Mesenteric fat pad (tissue), 1 donor: Measurements from ENCODE around the gene TXK. TPM values are rescaled to one million over a fixed set of nuclear protein-coding genes. Genes with fewer than 3 reads are reported as not detected.

Experiments used
- DNase-seq: peaks from one replicate; pipeline ENCODE4 v3.0.0-alpha.2; 2020; ENCODE audit warnings: low spot score
- total RNA-seq: library from RNA; stranded (reverse); fragmentation: NEBNext Ultra II Directional; extraction: Animal tissue kit (Norgen Biotek cat#: 25700); gene quantifications from one replicate; pipeline ENCODE4 v1.2.1, GENCODE V29; 2021
- donor health status: DM: yes; HTN: yes; CAD: no.

The TXK gene
- total RNA-seq, 1 donor from 2014 or later, result 1.6 TPM

DNA sequence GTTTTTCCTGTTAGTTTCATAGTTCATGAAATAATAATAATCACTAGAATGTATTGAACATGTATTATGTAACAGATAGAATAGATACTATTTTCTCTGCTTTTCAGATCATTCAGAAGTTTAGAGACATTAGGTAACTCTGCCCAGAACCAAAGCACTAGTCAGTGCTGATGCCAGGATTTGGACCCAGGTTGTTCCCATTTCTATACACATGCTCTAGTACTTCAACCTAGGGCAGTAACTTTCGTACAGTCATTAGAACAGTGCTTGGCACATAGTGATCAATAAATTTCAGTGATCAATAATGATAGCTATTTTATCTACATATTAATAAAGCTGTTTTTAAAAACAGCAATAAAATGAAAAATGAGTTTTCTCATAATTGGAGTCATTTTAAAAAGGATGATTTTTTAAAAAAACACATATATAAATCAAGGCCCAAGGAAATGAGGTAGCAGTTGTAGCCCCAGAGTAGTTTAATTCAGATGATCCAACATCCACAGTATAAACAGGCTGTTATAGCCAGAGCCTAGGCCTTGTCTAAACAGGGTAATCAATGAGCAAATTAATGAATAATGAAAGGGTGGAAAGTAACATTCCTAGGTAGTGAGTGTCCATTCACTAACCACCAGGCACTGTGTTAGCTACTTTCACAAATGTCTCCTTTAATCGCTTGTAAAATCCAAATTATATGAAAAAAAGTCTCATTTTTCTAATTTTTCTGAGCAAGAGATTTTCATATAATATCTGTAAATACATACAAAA is 25.6 kb downstream of the TXK start:
- no peak for DNase-seq

DNA sequence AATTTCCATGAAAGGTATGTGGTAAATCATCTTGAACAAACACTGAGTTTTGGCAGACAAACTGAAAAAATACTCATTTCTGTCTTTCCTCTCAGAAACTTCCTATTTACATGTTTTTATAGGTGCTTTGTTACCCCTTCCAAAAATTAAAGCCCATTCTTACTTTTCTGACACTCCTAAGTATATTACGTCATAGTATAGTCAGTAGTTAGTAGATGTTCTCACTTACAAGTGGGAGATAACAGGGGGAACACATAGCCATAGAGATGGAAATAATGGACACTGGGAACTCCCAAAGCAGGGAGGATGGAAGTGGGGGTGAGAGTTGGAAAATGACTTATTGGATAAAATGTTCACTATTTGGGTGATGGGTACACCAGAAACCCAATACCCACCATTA is 28.8 kb downstream of the TXK start:
- no peak for DNase-seq

DNA sequence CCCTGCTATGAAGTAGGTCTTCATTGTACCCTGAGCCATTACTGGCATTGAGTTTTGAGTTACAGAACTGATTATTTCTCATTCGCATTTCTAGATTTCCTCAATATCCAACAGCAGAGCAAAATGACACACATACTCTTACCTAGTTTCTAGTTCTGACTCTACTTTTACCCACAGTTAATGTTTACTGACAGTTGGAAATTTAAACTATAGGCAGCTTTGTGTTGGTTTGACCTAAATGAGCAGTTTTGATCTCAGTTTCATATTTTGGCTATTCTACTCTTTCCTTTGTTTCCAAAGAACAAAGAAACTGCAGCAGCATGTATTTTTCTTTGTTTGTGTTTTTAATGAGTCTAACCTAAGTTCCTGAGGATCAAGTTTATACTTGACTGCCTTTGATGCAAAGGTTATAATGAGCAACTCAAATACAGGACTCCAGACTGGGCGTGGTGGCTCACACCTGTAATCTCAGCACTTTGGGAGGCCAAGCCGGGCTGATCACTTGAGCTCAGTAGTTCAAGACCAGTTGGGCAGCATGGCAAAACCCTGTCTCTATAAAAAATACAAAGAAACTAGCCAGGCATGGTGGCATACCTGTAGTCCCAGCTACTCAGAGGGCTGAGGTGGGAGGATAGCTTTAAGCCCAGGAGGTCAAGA is 30.4 kb downstream of the TXK start:
- DNase-seq, result no peak

DNA sequence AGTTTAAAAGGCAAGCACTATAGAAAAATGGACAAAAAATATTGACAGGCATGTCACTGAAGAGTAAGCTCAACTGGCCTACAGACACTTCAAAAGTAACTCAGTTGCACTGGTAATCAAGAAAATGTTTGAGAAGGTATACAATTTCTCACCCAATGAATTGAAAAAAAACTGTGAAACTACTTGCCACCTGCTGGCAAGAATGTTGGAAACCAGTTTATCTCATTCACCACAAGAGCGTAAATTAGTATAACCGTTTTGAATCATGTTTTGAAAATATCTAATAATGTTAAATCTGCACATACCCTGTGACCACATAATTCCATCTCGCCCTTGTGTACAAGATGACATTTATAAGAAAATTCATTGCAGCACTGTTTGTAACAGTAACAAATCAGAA is 31.7 kb downstream of the TXK start:
- no peak for DNase-seq

DNA sequence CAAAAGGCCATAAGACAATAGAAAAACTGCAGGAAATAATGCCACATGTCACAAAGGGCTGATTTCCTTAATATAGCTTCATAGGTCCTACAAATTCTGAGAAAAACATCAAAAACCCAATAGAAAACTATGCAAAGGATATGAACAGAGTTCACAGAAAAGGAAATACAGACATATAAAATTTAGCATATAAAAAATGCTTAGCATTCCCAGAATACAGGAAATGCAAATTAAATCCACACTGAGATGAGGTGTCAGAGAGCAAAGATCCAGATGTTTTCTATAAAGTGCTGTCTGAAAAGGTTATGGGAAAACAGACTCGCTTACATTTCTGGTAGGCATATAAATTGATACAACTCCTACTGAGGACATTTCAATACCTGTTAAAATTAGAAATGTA is 33.8 kb downstream of the TXK start:
- no peak for DNase-seq

DNA sequence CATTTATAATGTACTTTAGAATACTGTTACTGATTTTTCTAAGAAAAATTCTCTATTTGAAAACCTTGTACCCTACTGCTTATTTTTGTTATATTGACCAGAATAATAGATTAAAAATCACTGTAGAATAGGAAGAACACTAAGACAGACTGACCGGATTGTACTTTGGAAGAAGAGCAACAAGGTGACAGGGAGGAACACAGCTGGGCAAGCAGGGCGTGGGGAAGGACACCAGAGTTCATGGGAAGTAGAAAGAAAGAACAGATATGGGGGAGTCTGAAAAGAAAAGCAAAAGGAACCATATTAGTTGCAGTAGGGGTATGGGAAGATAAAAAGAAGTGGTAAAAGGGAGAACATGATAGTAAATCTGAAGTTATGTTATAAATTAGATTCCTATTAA is 38.6 kb downstream of the TXK start:
- DNase-seq, result no peak

DNA sequence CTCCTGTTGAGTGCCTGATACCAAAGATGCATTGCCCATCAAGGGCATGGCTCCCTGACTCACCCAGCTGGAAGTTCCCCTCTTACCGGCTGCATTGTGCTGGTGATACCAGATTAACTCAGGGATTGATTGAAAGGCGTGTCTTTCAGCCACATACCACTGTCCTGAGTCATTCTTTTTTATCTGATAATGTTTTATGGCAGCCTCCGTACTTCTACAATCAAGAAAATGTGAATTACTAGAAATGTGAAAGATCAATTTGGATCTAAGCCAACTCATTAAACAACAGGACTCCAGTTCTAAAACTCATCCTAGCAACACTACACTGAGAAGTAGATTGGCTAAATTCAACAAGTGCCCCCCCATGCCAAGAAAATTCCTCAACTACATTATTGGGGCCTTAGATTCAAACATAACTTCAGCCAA is 40.0 kb downstream of the TXK start:
- DNase-seq, result no peak

DNA sequence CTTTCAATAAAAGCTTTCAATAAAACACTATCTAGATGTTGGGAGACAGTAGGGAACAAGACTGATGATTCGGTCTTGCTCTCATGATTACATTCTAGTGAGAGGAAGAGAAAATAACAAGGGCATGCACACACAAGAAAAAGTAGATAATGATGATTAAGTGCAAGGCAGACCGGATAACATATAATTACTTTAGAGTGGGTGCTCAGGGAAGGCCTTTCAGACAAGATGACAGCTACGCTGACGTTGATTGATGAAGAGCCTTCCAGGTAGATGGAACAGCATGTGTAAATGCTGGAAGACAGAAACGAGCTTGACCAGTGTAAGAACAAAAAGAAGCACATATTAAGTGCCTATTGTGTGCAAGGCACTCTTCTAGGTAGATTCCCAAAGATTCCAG is 43.4 kb downstream of the TXK start:
- DNase-seq, result no peak

DNA sequence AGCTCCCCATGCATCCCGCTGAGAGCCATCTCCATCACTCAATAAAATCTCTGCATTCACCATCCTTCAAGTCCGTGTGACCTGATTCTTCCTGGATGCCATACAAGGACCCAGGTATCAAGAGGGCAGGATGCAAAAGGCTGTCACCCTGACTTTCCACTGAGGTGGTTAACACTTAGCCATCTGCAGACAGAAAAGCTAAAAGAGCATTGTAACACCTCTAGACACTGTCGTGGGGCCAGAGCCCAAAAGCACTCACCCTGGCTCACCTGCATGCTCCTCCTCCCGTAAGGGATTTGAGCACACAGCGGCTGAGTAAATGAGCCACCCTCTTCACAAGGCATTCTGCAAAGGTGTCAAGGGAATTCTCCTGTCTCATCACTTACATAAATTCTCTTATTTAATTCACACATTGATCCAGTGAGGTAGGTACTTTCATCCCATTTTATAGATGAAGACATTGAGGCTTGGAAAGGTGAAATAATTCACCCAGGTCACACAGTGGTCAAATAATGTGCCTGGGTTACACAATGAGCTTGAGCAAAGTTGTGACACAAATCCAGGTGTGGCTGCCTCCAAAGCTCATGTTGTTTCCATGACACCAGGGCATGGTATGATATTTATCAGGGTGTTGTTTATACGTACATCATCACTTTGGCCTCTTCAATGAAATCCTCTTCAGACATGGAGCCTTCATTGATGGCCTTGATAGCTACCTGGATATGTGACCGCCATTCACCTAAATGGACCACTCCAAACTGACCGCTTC is 48.0 kb downstream of the TXK start:
- no peak for DNase-seq

DNA sequence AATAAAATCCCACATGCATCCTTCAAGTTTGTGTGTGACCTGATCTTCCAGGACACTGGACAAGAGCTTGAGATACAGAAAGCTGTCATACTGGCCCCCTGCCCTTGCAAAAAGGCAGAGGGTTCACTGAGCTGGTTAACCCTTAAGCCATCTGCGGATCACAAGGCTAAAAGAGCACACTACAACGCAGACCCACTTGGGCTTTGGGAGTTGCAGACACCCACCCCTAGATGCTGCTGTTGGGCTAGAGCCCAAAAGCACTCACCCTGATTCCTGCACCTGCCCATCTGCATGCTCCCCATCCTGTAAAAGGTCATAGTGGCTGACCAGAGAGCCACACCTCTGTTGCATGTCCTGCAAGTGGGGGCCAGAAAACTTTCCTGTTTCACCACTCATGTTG is 51.1 kb downstream of the TXK start:
- DNase-seq, result no peak

DNA sequence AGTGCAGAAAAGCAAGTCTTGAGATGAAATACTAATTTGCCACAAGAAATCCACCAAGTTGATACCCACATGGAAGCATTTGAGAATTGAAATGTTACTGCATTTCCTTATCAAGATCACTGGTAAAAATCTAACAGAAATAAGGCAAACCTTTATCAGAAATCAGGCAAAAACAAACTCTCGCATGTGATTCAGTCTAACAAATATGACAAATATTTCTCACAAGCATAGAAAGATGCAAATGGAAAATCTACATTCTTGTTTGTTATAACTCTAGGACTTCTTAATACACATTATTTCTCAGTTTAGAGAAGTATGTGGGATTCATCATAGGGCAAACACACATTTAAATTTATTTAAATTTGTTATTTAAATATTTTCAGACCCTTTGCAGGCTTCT is 52.9 kb downstream of the TXK start:
- no peak for DNase-seq

DNA sequence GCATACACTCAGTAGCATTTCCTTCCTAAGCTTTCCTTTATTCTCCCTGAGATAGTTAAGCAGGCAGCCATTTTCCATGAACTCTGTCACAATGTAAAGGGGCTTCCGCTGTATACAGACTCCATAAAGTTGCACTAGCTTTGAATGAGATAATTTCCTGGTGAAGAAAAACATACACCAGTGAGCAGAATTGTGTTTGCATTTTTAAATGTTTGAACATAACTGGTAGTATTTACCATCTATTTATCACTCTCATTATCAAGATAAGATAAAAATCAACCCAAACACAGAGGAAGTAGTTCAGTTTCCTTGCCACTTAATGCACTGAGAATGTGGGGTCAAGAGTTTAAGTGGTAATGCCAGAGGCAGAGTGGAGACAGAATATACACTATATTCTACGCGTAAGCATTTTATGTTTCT is 54.1 kb downstream of the TXK start:
- DNase-seq, result no peak

DNA sequence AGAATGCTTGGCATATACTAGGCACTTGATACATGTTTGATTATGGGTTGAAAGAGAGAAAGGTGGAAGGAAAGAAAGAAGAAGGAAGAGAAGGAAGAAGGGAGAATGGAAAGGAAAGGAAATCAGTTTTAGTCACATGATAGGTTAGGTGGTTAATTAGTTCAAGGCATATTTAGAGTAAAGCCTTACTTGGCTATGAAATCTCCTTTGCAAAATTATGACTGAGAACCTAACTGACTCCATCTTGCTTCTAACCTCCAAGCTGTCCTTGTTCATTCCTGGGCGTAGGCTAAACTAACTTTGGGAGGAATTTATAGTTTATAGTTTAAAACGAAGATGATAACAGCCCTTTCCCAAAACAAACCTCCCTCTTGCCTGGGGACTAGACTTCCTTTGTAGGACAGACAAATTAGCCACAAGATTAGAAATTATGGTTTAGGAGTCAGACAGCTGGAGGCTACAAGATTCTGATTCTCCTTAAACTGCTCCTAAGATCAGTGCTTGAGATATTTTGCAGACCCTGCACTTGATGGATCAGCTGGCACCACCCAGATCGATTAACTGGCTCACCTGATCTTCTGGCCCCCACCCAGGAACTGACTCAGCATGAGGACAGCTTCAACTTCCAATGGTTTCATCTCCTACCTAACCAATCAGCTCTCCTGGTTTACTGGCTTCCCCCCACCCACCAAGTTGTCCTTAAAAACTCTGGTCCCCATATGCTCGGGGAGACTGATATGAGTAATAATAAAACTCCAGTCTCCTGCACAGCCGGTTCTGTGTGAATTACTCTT is 55.0 kb downstream of the TXK start:
- no peak for DNase-seq

DNA sequence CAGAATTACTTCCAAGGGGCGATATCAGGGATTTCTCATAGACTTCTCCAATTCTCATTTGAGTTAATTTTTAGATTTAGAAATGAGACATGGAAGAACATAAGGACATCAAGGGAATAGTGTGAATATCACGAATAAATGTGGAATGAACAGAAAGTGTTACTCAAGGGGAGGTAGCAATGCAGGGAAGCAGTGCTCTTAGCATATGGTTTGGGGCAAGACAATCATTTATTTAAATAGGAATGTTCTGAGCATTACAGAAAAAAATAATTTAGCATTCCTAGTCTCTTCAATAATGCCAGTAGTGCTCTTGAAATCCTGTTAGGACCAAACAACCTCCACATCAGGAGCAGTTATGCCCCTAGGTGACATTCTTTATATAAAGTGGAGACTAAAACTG is 55.6 kb downstream of the TXK start:
- no peak for DNase-seq

DNA sequence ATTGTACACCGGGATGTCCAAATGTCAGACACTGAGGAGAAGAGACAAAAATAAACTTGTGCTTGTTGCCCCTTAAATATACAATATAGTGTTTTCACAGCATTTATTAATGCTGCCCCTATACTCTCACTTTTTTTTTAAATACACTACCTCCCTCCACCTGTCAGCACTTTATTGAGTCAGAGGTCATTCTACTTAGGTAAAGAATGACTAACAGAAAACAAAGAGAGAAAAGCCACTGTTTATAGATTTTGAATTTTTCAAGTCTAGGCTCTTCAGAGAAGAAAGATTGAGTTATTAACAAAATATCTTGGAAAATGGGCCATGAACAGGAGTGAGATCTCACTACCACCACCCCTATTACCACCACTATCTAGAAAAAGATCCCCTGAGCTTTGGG is 59.4 kb downstream of the TXK start:
- DNase-seq, result no peak

DNA sequence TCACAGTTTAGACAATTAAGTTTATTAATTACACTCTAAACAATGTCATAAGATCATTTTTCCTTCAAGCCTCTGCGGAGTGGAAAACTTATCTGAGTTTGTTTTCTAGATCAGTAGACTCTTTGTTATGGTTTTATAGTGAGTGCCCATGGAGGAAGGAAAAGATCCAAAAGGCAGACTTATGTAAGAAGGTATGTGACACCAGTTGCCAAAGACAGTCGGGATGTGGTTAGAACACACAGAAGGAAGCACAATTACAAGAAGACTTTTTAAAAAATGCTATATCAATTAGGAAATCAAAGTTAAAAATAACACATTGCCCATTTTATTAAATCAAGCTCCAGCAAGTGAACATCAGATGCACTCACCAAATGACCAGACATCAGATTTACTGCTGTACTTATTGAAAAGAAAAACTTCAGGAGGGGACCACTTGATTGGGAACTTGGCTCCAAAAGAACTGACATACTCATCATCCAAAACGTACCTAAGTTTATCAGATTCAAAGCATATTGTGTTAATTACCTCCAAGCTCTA is 60.4 kb downstream of the TXK start:
- no peak for DNase-seq

DNA sequence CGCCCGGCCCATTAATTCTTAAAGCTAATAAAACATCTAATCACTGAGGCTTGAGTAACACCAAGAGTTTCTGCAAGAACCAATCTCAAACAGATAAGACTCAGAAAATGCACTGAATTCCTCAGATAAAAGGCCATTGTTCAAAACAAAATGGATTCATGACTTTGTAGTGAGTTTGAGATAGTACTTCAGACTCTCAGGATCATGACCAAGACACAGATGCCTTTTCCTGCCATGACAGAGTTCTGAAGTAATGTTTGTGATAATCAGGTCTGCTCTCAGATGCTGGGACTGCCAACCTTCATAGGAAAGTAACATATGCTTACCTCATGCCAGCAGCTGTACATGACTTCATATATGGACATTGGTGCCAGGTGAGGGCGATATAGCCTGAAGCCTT is 62.9 kb downstream of the TXK start:
- DNase-seq, result no peak

DNA sequence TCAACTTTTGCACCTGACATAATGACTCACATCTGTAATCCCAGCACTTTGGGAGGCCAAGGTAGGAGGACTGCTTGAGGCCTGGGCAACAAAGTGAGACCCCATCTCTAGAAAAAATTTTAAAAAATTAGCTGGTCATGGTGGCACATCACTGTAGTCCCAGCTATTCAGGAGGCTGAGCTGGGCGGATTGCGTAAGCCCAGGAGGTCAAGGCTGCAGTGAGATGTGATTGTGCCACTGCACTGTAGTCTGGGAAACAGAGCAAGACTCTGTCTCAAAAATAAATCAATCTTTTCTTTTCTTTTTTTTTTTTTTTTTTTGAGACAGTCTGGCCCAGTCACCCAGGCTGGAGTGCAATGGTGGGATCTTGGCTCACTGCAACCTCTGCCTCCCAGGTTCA is 65.0 kb downstream of the TXK start:
- no peak for DNase-seq

DNA sequence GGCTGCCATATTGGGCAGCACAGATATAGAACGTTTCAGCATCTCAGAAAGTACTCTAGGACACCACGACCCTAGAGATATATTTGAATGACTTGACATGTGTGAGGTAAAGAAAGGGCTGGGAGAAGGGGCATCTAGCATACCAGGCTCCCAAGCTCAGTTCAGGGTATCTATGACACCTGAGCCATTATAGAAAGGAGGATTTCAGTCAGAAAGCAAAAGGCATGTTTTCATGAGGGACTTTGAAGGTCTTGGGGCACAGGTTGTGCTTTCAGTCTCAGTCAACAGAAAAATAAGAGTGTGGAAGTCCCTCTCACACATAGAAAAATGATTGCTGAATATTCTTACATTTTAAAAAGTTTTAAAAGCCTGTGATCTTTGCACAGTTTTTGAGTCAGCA is 65.9 kb downstream of the TXK start:
- DNase-seq, result no peak

DNA sequence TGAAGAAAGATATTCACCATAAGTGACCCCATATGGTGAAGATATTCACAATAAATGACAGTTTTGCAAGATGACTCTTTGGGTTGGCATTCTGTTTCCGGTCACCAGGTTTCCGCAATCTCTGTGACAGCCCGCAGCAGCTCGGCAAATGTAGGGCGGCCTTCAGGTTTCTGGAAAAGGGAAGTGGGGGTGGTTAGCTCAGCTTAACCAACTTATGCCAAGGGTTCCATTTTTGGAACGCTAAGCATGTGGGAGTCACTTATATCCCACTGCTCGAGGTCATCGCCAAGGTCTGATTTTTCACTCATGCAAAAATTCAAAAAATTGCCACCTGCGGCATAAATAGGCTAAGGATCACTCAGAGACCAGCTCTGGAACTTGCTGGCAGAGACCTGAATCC is 66.5 kb downstream of the TXK start:
- DNase-seq, result no peak

DNA sequence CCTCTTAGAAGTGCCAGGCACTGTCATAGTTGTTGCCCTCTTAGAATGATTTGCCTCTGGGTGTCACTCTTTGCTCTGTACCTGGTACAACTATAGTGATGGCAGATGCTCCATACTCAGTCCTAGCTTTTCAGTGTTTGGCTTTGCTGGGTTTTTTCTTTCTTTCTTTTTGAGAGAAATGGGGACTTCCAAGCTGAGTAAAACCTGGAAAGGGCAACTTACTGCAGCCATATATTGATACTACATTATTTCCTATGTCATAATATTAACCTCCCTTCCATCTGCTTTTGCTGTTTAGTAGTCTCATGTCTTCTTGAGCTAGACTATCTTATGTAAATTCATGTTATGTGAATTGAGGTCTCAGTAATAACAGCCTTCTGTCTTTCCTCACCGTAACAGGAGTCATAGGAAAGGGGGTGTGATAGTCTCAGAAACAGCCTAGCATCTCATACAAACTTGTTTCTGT is 68.4 kb downstream of the TXK start:
- no peak for DNase-seq
